HepG2 (cell line): ENCODE data around the gene ATP7B. TPM values are rescaled to one million over a fixed set of nuclear protein-coding genes. Genes with fewer than 3 reads are reported as not detected.

Source experiments
- ATAC-seq: fragments of 200-7000 bp; cut with Tn5 transposase; 3 replicates; pipeline ENCODE4 v1.9.1; 2020; ENCODE audit warnings: mild to moderate bottlenecking, moderate library complexity
- BruUV-seq: library from RNA; stranded (reverse); fragments of 400-500 nt; replicated peaks from 2 replicates; lab custom pipeline; 2021; lab: Mats Ljungman, UMichigan
- CTCF ChIA-PET: fragments of 300-600 bp; formaldehyde crosslinking; extraction: SDS; loops from one replicate; lab custom pipeline; 2021; ENCODE audit warnings: low total read pairs, inconsistent platforms, low intra/inter-chr PET ratio; lab: Yijun Ruan, JAX
- POLR2A ChIA-PET: fragments of 350-600 bp; sonication (Branson Sonifier 250); formaldehyde crosslinking; loops from one replicate; lab custom pipeline; 2020; ENCODE audit warnings: antibody characterized with exemption, inconsistent platforms; lab: Yijun Ruan, JAX
- DNase-seq: peaks from one replicate; pipeline ENCODE4 v3.0.0-alpha.2; 2015; ENCODE audit warnings: low spot score
- FAIRE-seq: peaks from 3 replicates; lab custom pipeline; 2011; peaks lifted over from hg19 to GRCh38; lab: Jason Lieb, UNC
- H2AFZ ChIP-seq: one replicate; pipeline ENCODE4 v1.6.1; 2011; ENCODE audit warnings: low read length, inconsistent platforms
- H3K27ac ChIP-seq: fragments of 300-600 bp; 3 replicates; pipeline ENCODE4 v1.8.0; 2011; ENCODE audit warnings: mixed run types, mild to moderate bottlenecking, mixed read lengths, low read length, inconsistent platforms; ENCODE audit not compliant: insufficient read depth; ENCODE audit errors: extremely low read length
- H3K27me3 ChIP-seq, 2 experiments: fragments of 200-600 bp in 1 of 2; 2 replicates in 1 of 2; 3 replicates in 1 of 2; pipeline versions ENCODE4 v1.6.0 to v1.8.0; 2011; ENCODE audit warnings: low read length in 2 of 2, mild to moderate bottlenecking in 2 of 2, moderate library complexity in 2 of 2, inconsistent platforms in 1 of 2; ENCODE audit not compliant: insufficient read depth in 2 of 2, control insufficient read depth in 1 of 2
- H3K36me3 ChIP-seq, 2 experiments: fragments of 200-600 bp in 1 of 2; replicated peaks in 1 of 2; 2 replicates in 1 of 2; 3 replicates in 1 of 2; pipeline versions ENCODE4 v1.5.1 to v1.8.0; 2011; ENCODE audit warnings: low read length in 2 of 2, inconsistent platforms in 1 of 2; ENCODE audit not compliant: insufficient read depth in 2 of 2, control insufficient read depth in 1 of 2
- H3K4me1 ChIP-seq: 2 replicates; pipeline ENCODE4 v1.5.1; 2012; ENCODE audit warnings: low read length, inconsistent platforms; ENCODE audit not compliant: insufficient read depth
- H3K4me2 ChIP-seq: 2 replicates; pipeline ENCODE4 v1.6.0; 2011; ENCODE audit warnings: low read depth, low read length, inconsistent platforms
- H3K4me3 ChIP-seq, 3 experiments: fragments of 200-600 bp in 1 of 3; sonication (generic), shearing (Covaris generic) in 1 of 3; replicated peaks in 1 of 3; 2 replicates each; pipeline ENCODE4 v1.5.1; 2011 to 2016; ENCODE audit warnings: low read length in 3 of 3, inconsistent platforms in 2 of 3, low read depth in 2 of 3, mild to moderate bottlenecking in 2 of 3, control low read depth in 1 of 3, mixed read lengths in 1 of 3; ENCODE audit not compliant: insufficient read depth in 1 of 3
- H3K79me2 ChIP-seq: one replicate; pipeline ENCODE4 v1.6.1; 2011; ENCODE audit warnings: low read length, inconsistent platforms; ENCODE audit not compliant: insufficient read depth
- H3K9ac ChIP-seq: 2 replicates; pipeline ENCODE4 v1.6.0; 2011; ENCODE audit warnings: mild to moderate bottlenecking, low read depth, low read length, inconsistent platforms; ENCODE audit not compliant: insufficient read depth
- H3K9me3 ChIP-seq: 2 replicates; pipeline ENCODE4 v1.5.1; 2012; ENCODE audit warnings: mild to moderate bottlenecking, low read length
- H4K20me1 ChIP-seq: 2 replicates; pipeline ENCODE4 v1.6.0; 2011; ENCODE audit warnings: inconsistent platforms, mild to moderate bottlenecking, low read length, moderate library complexity; ENCODE audit not compliant: insufficient read depth
- SIX1 ChIP-seq: sonication (generic); formaldehyde crosslinking; IDR thresholded peaks from 2 replicates; pipeline ENCODE4 v1.4.0; 2020; ENCODE audit warnings: missing genetic modification reagents, borderline replicate concordance
- ZNF383 ChIP-seq: sonication (generic); formaldehyde crosslinking; IDR thresholded peaks from 2 replicates; pipeline ENCODE4 v1.4.0; 2020; ENCODE audit warnings: missing genetic modification reagents, mild to moderate bottlenecking, borderline replicate concordance
- WGBS: methylation state at CpG from one replicate; pipeline ENCODE4 v1.1.6; 2017; ENCODE audit warnings: low lambda C conversion rate; 5-methylcytosine and 5-hydroxymethylcytosine counted together
- in situ Hi-C: cut with HindIII; loops from 2 replicates; pipeline ENCODE4 v1.10.0; 2017; ENCODE audit warnings: low pct_unique_long_range_greater_than_20kb; ENCODE audit not compliant: extremely low pct_ligation_motif_present
- intact Hi-C: fragments of 100-400 bp; cut with micrococcal nuclease; formaldehyde crosslinking; loops from one replicate; pipeline ENCODE4 v1.10.0; 2022; ENCODE audit not compliant: unreplicated experiment
- polyA plus RNA-seq, 8 experiments: library from polyadenylated mRNA; depleted of rRNA in 3 of 8; stranded (reverse) in 7 of 8; unstranded in 1 of 8; fragments of >200 nt; fragmentation: Illumina TruSeq in 4 of 8; extraction: Trizol in 4 of 8; gene quantifications; 2 replicates each; pipeline versions ENCODE4 v1.2.1 to v1.2.3, GENCODE V29; 2011 to 2016; ENCODE audit warnings: low read depth in 4 of 8, missing spikeins in 1 of 8, mixed read lengths in 1 of 8; ENCODE audit not compliant: insufficient read depth in 1 of 8
- total RNA-seq, 5 experiments: library from RNA; depleted of rRNA; stranded (reverse); fragments of >200 nt; fragmentation: Illumina TruSeq; extraction: Trizol; gene quantifications; 2 replicates each; pipeline ENCODE4 v1.2.3, GENCODE V29; 2016; ENCODE audit warnings: low read depth in 1 of 5
- TF ChIP-seq, protein P1 (sequence below): sonication (generic); formaldehyde crosslinking; IDR thresholded peaks from 2 replicates; pipeline ENCODE4 v1.4.0; 2020; ENCODE audit warnings: mild to moderate bottlenecking, missing genetic modification reagents, borderline replicate concordance

Gene ATP7B
- total and polyA plus RNA-seq, 2 of the 13 experiments (the other 11 are each of a cell fraction or from before 2014, with no cell fraction given), result 31.8 to 57.4 TPM

DNA sequence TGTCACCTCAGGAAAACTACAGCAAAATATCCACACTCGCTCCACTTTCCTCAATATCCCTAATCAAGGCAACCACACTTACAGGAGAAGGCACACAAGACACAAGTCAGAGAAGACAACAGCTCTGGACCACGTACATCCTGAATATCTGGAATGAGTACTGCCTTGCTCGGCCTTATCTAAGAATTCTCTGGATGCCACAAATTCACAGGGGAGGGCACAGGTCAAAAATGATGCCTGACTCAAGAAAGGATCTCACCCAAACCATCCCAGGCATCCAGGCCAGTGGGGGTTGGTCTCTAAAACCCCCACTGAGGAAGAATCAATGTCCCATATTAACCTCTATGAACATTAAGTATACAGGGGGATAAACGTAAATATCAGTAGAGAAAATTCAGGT is 29.9 kb downstream of the ATP7B start:
- no peaks in the 10 kb centered on the region for H3K9me3 ChIP-seq
- BruUV-seq, result no TSS peak
- H3K9ac ChIP-seq, result no peak overlapping the region
- ATAC-seq (no peak), DNase-seq (peak; percentile 34), FAIRE-seq (no peak)
- no peak overlapping the region for H2AFZ ChIP-seq
- in situ Hi-C loops (no loop called here), intact Hi-C loops (no loop called here)
- 0 out of 2 replicates have a peak overlapping the region, but pooled peaks have one; percentile 27 for H3K4me2 ChIP-seq
- H3K4me1 ChIP-seq, result peaks cover 88% of the 10 kb centered on the region
- POLR2A ChIA-PET, result interaction anchor here (1.0 to 1.2 kb wide), 2 partner anchors 11 to 17 kb away, joined by 3 to 5 read pairs; no protein-coding TSS in a partner anchor
- no peak overlapping the region for H3K27ac ChIP-seq
- CTCF ChIA-PET, result no interaction called here
- H4K20me1 ChIP-seq, result no peaks in the 10 kb centered on the region; the same call in 1 of the 2 replicates
- no peaks in the 10 kb centered on the region for H3K27me3 ChIP-seq
- no peaks in the 10 kb centered on the region; a peak in 1 of 5 replicates for H3K36me3 ChIP-seq
- H3K4me3 ChIP-seq, result no peak overlapping the region
- WGBS, result 82% methylated on average over 4 of the region's 4 CpGs
- TF ChIP-seq, protein P1, sequence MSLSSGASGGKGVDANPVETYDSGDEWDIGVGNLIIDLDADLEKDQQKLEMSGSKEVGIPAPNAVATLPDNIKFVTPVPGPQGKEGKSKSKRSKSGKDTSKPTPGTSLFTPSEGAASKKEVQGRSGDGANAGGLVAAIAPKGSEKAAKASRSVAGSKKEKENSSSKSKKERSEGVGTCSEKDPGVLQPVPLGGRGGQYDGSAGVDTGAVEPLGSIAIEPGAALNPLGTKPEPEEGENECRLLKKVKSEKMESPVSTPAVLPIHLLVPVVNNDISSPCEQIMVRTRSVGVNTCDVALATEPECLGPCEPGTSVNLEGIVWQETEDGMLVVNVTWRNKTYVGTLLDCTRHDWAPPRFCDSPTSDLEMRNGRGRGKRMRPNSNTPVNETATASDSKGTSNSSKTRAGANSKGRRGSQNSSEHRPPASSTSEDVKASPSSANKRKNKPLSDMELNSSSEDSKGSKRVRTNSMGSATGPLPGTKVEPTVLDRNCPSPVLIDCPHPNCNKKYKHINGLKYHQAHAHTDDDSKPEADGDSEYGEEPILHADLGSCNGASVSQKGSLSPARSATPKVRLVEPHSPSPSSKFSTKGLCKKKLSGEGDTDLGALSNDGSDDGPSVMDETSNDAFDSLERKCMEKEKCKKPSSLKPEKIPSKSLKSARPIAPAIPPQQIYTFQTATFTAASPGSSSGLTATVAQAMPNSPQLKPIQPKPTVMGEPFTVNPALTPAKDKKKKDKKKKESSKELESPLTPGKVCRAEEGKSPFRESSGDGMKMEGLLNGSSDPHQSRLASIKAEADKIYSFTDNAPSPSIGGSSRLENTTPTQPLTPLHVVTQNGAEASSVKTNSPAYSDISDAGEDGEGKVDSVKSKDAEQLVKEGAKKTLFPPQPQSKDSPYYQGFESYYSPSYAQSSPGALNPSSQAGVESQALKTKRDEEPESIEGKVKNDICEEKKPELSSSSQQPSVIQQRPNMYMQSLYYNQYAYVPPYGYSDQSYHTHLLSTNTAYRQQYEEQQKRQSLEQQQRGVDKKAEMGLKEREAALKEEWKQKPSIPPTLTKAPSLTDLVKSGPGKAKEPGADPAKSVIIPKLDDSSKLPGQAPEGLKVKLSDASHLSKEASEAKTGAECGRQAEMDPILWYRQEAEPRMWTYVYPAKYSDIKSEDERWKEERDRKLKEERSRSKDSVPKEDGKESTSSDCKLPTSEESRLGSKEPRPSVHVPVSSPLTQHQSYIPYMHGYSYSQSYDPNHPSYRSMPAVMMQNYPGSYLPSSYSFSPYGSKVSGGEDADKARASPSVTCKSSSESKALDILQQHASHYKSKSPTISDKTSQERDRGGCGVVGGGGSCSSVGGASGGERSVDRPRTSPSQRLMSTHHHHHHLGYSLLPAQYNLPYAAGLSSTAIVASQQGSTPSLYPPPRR (CRISPR knock-in tag), result no peak
- TF ChIP-seq SIX1 (CRISPR knock-in tag) (no peak), ZNF383 (no peak)
- H3K79me2 ChIP-seq, result peaks cover 92% of the 10 kb centered on the region
